Measurements from ENCODE around the gene STXBP5L. TPM values are rescaled to one million over a fixed set of nuclear protein-coding genes. Genes with fewer than 3 reads are reported as not detected.
"Not testable (repeated sequence)": the region's sequence is repeated elsewhere in the genome, so short reads cannot be mapped to it uniquely, and the experiment has no call there.

STXBP5L gene
- total RNA-seq, 2 donors from 2014 or later, result 0.97 to 3.6 TPM

DNA sequence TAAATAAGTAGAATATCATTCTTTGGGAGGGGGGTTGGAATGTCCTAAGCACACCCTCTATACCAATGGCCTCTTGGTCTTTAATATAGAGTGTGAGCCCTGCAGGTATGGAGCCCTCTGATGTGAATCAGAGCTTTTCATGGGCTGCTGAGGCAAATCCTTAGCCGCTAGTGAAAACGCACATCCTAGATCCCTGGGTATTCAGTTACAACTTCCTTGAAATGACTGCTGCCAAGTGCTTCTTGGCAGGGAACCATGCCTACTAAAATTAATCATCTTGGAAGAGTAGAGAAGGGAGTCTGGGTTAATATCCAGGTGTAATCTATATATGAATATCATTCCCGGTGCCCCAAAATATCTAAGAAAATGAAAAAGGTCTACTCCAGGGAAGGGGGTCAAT lies 528.6 kb downstream of the STXBP5L start:
- Mint-ChIP-seq H3K27me3 (ENCODE audit: insufficient read depth) (no peaks in the 10 kb centered on the region), H3K4me3 (no peak overlapping the region), H3K9me3 (no peaks in the 10 kb centered on the region), H3K4me1 (no peaks in the 10 kb centered on the region), H3K27ac (no peak overlapping the region), H3K36me3 (ENCODE audit: low read depth) (peaks cover 6% of the 10 kb centered on the region)
- Histone ChIP-seq H3K27ac (ENCODE audit: low read depth, low read length) (no peak overlapping the region), H3K4me3 (ENCODE audit: low read length) (no peak overlapping the region), H3K4me1 (ENCODE audit: control insufficient read depth, insufficient read depth, low read length) (no peaks in the 10 kb centered on the region), H3K9me3 (ENCODE audit: control insufficient read depth, low read length) (no peaks in the 10 kb centered on the region), H3K27me3 (ENCODE audit: control insufficient read depth, insufficient read depth, low read length, poor library complexity, severe bottlenecking) (no peaks in the 10 kb centered on the region), H3K36me3 (ENCODE audit: control insufficient read depth, insufficient read depth, low read length) (peaks cover 15% of the 10 kb centered on the region), H3K9ac (ENCODE audit: extremely low read depth, low read length, poor library complexity, severe bottlenecking) (no peak overlapping the region)
- no peak for TF ChIP-seq CTCF (conservative IDR thresholded peaks at IDR 0.05)
- no peak for DNase-seq
- 92 to 99% methylated on average over 2 to 3 of the region's 3 CpGs for WGBS, 2 experiments (ENCODE audit: insufficient coverage in 1 of 2, insufficient read length in 1 of 2)

DNA sequence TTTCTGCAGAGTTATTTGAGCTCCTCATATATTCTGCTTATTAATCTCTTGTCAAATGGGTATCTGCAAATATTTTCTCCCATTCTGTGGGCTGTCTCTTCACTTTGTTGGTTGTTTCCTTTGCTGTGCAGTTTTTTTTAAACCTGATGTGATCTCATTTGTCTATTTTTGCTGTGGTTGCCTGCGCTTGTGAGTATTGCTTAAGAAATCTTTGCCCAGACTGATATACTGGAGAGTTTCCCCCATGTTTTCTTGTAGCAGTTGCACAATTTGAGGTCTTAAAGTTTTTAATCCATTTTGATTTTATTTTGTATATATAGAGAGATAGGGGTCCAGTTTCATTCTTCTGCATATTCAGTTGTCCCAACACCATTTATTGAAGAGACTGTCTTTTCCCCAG lies 535.5 kb downstream of the STXBP5L start:
- no peaks in the 10 kb centered on the region for H3K9me3 ChIP-seq (ENCODE audit: control insufficient read depth, low read length)
- Mint-ChIP-seq H3K4me3 (no peak overlapping the region), H3K9me3 (peaks cover 1% of the 10 kb centered on the region), H3K4me1 (no peaks in the 10 kb centered on the region), H3K27ac (no peak overlapping the region), H3K36me3 (ENCODE audit: low read depth) (peaks cover 25% of the 10 kb centered on the region), H3K27me3 (ENCODE audit: insufficient read depth) (no peaks in the 10 kb centered on the region)
- no peak overlapping the region for H3K4me3 ChIP-seq (ENCODE audit: low read length)
- no peak overlapping the region for H3K9ac ChIP-seq (ENCODE audit: extremely low read depth, low read length, poor library complexity, severe bottlenecking)
- H3K27ac ChIP-seq (ENCODE audit: low read depth, low read length), result no peak overlapping the region
- 67 to 92% methylated on average over 1 of the region's 1 CpG for WGBS, 2 experiments (ENCODE audit: insufficient coverage in 1 of 2, insufficient read length in 1 of 2)
- no peak for TF ChIP-seq CTCF (conservative IDR thresholded peaks at IDR 0.05)
- no peaks in the 10 kb centered on the region for H3K4me1 ChIP-seq (ENCODE audit: control insufficient read depth, insufficient read depth, low read length)
- DNase-seq, result no peak
- H3K36me3 ChIP-seq (ENCODE audit: control insufficient read depth, insufficient read depth, low read length), result no peaks in the 10 kb centered on the region
- H3K27me3 ChIP-seq (ENCODE audit: control insufficient read depth, insufficient read depth, low read length, poor library complexity, severe bottlenecking), result no peaks in the 10 kb centered on the region

DNA sequence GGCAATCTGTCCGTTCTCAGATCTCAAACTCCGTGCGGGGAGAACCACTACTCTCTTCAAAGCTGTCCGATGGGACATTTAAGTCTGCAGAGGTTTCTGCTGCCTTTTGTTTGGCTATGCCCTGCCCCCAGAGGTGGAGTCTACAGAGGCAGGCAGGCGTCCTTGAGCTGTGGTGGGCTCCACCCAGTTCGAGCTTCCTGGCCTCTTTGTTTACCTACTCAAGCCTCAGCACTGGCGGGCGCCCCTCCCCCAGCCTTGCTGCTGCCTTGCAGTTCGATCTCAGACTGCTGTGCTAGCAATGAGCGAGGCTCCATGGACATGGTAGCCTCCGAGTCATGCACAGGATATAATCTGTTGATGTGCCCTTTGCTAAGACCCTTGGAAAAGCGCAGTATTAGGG lies 543.7 kb downstream of the STXBP5L start:
- Mint-ChIP-seq H3K36me3 (ENCODE audit: low read depth) (peaks cover 57% of the 10 kb centered on the region), H3K9me3 (peaks cover 31% of the 10 kb centered on the region)
- H3K27ac Mint-ChIP-seq; H3K27me3 ChIP-seq (ENCODE audit: control insufficient read depth, insufficient read depth, low read length, poor library complexity, severe bottlenecking); H3K4me1 ChIP-seq (ENCODE audit: control insufficient read depth, insufficient read depth, low read length); H3K9ac ChIP-seq (ENCODE audit: extremely low read depth, low read length, poor library complexity, severe bottlenecking); H3K4me3 Mint-ChIP-seq; H3K4me3 ChIP-seq (ENCODE audit: low read length); H3K27ac ChIP-seq (ENCODE audit: low read depth, low read length); H3K27me3 Mint-ChIP-seq (ENCODE audit: insufficient read depth); H3K4me1 Mint-ChIP-seq; H3K36me3 ChIP-seq (ENCODE audit: control insufficient read depth, insufficient read depth, low read length); DNase-seq: not testable (repeated sequence)
- 89% methylated on average over 6 to 12 of the region's 12 CpGs for WGBS, 2 experiments (ENCODE audit: insufficient coverage in 1 of 2, insufficient read length in 1 of 2)
- peaks cover 10% of the 10 kb centered on the region for H3K9me3 ChIP-seq (ENCODE audit: control insufficient read depth, low read length)

GRCh38 chr3:121462565-121462964 lies 554.6 kb downstream of the STXBP5L start:
- TF ChIP-seq CTCF (conservative IDR thresholded peaks at IDR 0.05), result no peak
- no peak for DNase-seq
- no peaks in the 10 kb centered on the region for H3K4me1 Mint-ChIP-seq
- peaks cover 53% of the 10 kb centered on the region for H3K36me3 Mint-ChIP-seq (ENCODE audit: low read depth)
- Histone ChIP-seq H3K4me3 (ENCODE audit: low read length) (no peak overlapping the region), H3K9me3 (ENCODE audit: control insufficient read depth, low read length) (no peaks in the 10 kb centered on the region), H3K27ac (ENCODE audit: low read depth, low read length) (no peak overlapping the region), H3K4me1 (ENCODE audit: control insufficient read depth, insufficient read depth, low read length) (no peaks in the 10 kb centered on the region), H3K36me3 (ENCODE audit: control insufficient read depth, insufficient read depth, low read length) (peaks cover 57% of the 10 kb centered on the region), H3K9ac (ENCODE audit: extremely low read depth, low read length, poor library complexity, severe bottlenecking) (no peak overlapping the region), H3K27me3 (ENCODE audit: control insufficient read depth, insufficient read depth, low read length, poor library complexity, severe bottlenecking) (no peaks in the 10 kb centered on the region)
- H3K4me3 Mint-ChIP-seq, result no peak overlapping the region
- H3K27ac Mint-ChIP-seq, result no peak overlapping the region
- H3K27me3 Mint-ChIP-seq (ENCODE audit: insufficient read depth), result no peaks in the 10 kb centered on the region
- WGBS, 2 experiments (ENCODE audit: insufficient coverage in 1 of 2, insufficient read length in 1 of 2), result 100% methylated on average over 1 to 3 of the region's 3 CpGs
- H3K9me3 Mint-ChIP-seq, result peaks cover 2% of the 10 kb centered on the region
